Activated T-helper 9 cell treated with anti-CD3 and anti-CD28 coated beads, Interleukin-2, amount 50 U/mL, for 16 hours (primary cell): ENCODE results near the gene TMEM120A.

Source experiments
- DNase-seq: peaks from one replicate; pipeline ENCODE4 v3.0.0-alpha.2; 2020; ENCODE audit warnings: low read depth

Gene TMEM120A

DNA sequence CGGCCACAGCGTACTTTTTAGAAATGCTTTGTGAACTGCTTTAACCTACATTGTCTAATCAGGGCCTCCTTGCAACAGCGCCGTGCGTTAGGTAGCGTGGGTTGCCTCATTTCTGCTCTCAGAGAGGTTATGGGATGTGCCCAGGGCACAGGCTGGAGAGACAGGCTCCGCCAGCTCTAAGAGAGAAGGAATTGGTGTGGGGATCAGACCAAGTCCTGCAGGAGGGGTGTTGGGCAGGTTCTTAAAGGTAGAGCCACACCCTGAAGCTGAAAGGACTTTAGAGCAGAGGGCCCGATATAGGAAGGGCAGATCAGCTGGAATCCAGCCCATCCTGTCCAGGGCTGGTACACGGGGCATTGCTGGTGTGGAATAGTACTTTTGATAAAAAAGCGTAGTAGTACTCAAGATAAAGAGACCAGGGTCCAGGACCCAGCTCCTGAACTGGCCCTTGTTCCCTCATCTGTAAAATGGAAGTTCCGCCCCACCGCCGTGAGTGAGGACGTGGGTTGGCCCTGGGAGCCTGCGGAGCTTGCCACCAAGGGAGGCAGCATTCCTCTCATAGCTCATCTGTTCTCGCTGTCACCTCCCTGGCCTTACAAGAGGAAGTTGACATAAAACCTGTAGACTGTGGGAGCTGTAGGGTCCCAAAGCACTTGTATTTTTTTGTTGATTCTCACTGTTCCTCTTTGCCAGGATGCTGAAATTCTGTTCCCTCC is 37.2 kb downstream of the TMEM120A start:
- DNase-seq, result no peak

GRCh38 chr7:75955331-75955955 is 39.0 kb downstream of the TMEM120A start:
- DNase-seq, result no peak

GRCh38 chr7:75953931-75954330 is 40.5 kb downstream of the TMEM120A start:
- no peak for DNase-seq

GRCh38 chr7:75953431-75953830 is 41.0 kb downstream of the TMEM120A start:
- no peak for DNase-seq

GRCh38 chr7:75951506-75951905 is 42.9 kb downstream of the TMEM120A start:
- no peak for DNase-seq

- no peak for DNase-seq
These were observed 44.2 kb downstream of the TMEM120A start for GRCh38 chr7:75950111-75950681.

- DNase-seq, result no peak
These were observed 46.2 kb downstream of the TMEM120A start for GRCh38 chr7:75948179-75948578.

- DNase-seq, result no peak
These were observed 48.1 kb downstream of the TMEM120A start for GRCh38 chr7:75946207-75946855.

DNA sequence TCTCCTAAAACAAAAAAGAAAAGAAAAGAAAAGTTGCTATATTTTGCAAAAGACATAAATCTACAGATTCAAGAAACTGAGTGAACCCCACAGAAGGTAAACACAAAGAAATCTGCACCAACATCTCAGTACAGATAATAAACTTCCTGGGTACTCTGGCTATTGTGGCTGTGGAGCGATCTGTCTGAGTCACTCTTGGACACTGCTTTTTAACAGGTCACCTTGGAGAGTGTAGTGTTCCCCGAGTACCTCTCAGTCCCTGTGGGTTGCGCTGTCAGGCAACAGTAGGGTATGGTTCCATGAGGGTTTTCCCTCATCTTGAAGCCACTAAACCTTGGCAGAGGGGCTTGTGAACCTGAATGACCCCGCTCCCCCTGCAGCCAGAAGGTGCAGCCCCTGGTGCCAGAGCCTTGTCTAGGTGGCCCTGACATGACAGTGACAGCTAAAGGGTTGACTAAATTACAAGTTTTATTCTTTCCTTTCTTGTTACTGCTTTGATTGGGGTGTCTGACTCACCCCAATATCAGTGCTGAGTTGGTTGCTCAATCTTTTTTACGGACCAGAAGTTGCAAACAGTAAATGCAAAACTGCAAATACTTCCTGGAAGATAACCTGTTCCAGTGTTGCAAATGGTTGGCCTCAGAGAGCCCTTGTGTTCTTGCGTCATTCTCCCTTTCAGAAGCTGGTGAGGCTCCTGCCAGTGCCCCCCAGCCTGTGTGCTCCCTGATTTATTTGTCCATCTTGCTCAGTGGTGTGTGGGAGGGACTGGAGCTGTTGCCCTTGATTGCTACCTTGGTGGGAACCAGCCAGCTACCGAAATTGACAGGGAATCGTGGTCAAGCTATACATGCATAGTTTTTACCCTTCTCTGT is 48.9 kb downstream of the TMEM120A start:
- DNase-seq, result no peak

- no peak for DNase-seq
These were observed 49.9 kb downstream of the TMEM120A start for GRCh38 chr7:75944507-75944906.

- no peak for DNase-seq
These were observed 50.5 kb downstream of the TMEM120A start for GRCh38 chr7:75943864-75944263.

DNA sequence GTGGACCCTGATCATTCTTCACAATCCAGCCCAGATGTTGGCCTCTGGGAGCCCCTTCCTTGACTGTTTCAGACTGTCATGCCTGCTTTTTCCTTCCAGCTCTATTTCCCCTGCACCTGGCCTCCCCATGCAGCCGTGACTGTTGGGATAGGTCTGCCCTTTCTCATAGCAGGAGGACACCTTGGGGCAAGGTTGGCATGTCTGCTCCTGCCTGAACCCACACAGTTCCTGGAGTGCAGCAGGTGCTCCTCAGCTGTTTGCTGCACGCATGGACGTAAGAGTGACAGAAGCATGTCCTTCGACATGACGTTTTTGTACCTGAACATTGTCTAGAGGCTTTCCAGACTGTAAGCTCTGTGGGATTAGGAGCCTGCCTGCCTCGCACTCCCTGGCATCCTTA is 55.5 kb downstream of the TMEM120A start:
- DNase-seq, result no peak

DNA sequence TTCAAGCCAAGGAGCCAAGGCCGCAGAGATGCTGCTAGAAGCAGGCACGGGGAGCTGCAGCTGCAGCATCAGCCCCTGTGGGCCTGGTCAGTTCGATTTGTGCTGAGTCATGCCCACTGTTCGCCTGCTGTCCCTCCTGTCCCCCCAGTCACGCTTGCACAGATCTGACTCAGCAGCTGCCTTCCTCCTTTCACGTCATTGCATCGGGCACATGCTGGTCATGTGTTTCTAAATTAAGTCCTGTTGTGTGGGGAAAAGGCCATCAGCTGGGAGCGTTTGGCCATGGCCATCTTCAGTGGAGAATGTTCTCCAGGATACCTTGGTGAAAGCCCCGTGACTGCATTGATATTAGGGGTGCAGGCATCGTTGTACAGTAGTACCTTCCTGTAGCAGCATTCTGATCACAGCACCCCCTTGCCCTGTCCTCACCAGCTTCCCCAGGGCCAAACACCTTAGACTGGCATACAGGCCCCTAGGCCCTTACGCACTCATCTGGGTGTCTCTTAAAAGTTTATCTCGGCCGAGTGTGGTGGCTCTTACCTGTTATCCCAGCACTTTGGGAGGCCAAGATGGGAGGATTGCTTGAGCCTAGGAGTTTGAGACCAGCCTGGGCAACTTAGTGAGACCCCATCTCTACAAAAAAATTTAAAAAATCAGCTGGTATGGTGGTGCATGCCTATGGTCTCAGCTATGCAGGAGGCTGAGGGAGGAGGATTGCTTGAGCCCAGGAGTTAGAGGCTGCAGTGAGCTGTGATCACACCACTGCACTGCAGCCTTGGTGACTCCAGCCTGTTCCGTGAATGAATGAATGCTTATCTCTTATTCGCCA is 56.2 kb downstream of the TMEM120A start:
- no peak for DNase-seq
